Lower lobe of right lung (tissue), 2 donors: ENCODE measurements around the gene JCAD. TPM values are rescaled to one million over a fixed set of nuclear protein-coding genes. Genes with fewer than 3 reads are reported as not detected.
A peak's percentile ranks its signal among the peaks of the same experiment; 100 is the strongest.
"Not testable (repeated sequence)": the region's sequence is repeated elsewhere in the genome, so short reads cannot be mapped to it uniquely, and the experiment has no call there.

ENCODE experiments used
- ATAC-seq, 2 donors: fragments of 200-7000 bp; cut with Tn5 transposase; one replicate each; pipeline ENCODE4 v1.9.1; 2020 to 2022; ENCODE audit warnings: mild to moderate bottlenecking in 2 of 2, moderate library complexity in 2 of 2
- DNase-seq: peaks from one replicate; pipeline ENCODE4 v3.0.0-alpha.2; 2020
- H3K27ac ChIP-seq: fragments of 200-600 bp; one replicate; pipeline ENCODE4 v1.8.0; 2022
- H3K27me3 ChIP-seq: fragments of 200-600 bp; one replicate; pipeline ENCODE4 v1.8.0; 2022; ENCODE audit warnings: low read depth
- H3K36me3 ChIP-seq: fragments of 200-600 bp; one replicate; pipeline ENCODE4 v1.8.0; 2022; ENCODE audit warnings: mild to moderate bottlenecking
- H3K4me1 ChIP-seq: fragments of 200-600 bp; one replicate; pipeline ENCODE4 v1.8.0; 2022
- H3K4me3 ChIP-seq: fragments of 200-600 bp; one replicate; pipeline ENCODE4 v1.8.0; 2022; ENCODE audit warnings: mild to moderate bottlenecking
- H3K9me3 ChIP-seq: fragments of 200-600 bp; one replicate; pipeline ENCODE4 v1.8.0; 2022
- CTCF ChIP-seq: fragments of 200-600 bp; IDR thresholded peaks from one replicate; pipeline ENCODE4 v1.8.0; 2022; ENCODE audit warnings: antibody characterized with exemption, mild to moderate bottlenecking
- intact Hi-C: fragments of 100-400 bp; cut with DNase I; formaldehyde crosslinking; loops from one replicate; pipeline ENCODE4 v1.11.0; 2022
- total RNA-seq: library from RNA; stranded (reverse); fragmentation: NEBNext Ultra II Directional; extraction: Animal tissue kit (Norgen Biotek cat#: 25700); gene quantifications from one replicate; pipeline ENCODE4 v1.2.1, GENCODE V29; 2021
- donor health status: DM: no; HTN: yes; CAD: no; lungs with severe emphysema.

Gene JCAD
- total RNA-seq, 1 donor from 2014 or later: 101 TPM

GRCh38 chr10:30013757-30014156, 45.6 kb downstream of the JCAD start:
- no peak for DNase-seq

GRCh38 chr10:30011956-30012647, 47.3 kb downstream of the JCAD start:
- TF ChIP-seq CTCF: no peak
- Histone ChIP-seq H3K4me1 (peaks cover 22% of the 10 kb centered on the region), H3K4me3 (no peak overlapping the region), H3K27me3 (no peaks in the 10 kb centered on the region), H3K9me3 (no peaks in the 10 kb centered on the region), H3K27ac (peak overlapping the region; percentile 27), H3K36me3 (peaks cover 8% of the 10 kb centered on the region)
- intact Hi-C loops: no loop called here
- ATAC-seq (no peak), DNase-seq (no peak)

More at GRCh38 chr10:30013757-30014156, 45.6 kb downstream of the JCAD start:
- ATAC-seq: no peak
- Histone ChIP-seq H3K4me3 (no peak overlapping the region), H3K36me3 (peaks cover 17% of the 10 kb centered on the region), H3K27me3 (peaks cover 7% of the 10 kb centered on the region), H3K27ac (no peak overlapping the region), H3K4me1 (peaks cover 38% of the 10 kb centered on the region), H3K9me3 (no peaks in the 10 kb centered on the region)
- intact Hi-C loops: no loop called here
- TF ChIP-seq CTCF: no peak

- intact Hi-C loops: no loop called here
- no peak for DNase-seq
These were observed 48.0 kb downstream of the JCAD start for GRCh38 chr10:30011396-30011795.

GRCh38 chr10:30007406-30007805, 52.0 kb downstream of the JCAD start:
- DNase-seq: no peak
- no peak for TF ChIP-seq CTCF
- Histone ChIP-seq H3K36me3 (no peaks in the 10 kb centered on the region), H3K4me3 (no peak overlapping the region), H3K9me3 (no peaks in the 10 kb centered on the region), H3K27me3 (no peaks in the 10 kb centered on the region), H3K27ac (no peak overlapping the region), H3K4me1 (peaks cover 21% of the 10 kb centered on the region)
- intact Hi-C loops: no loop called here
- ATAC-seq: no peak

More at GRCh38 chr10:30011396-30011795, 48.0 kb downstream of the JCAD start:
- Histone ChIP-seq H3K27me3 (no peaks in the 10 kb centered on the region), H3K4me1 (peaks cover 24% of the 10 kb centered on the region), H3K36me3 (peaks cover 8% of the 10 kb centered on the region), H3K9me3 (no peaks in the 10 kb centered on the region), H3K4me3 (no peak overlapping the region), H3K27ac (no peak overlapping the region)
- ATAC-seq: peak; percentile 14 to 19
- no peak for TF ChIP-seq CTCF

GRCh38 chr10:30006410-30006809, 53.0 kb downstream of the JCAD start:
- TF ChIP-seq CTCF: no peak
- H3K4me1 ChIP-seq: peaks cover 23% of the 10 kb centered on the region

GRCh38 chr10:30005116-30005515, 54.3 kb downstream of the JCAD start:
- H3K27ac ChIP-seq, H3K9me3 ChIP-seq, DNase-seq, H3K36me3 ChIP-seq, ATAC-seq, intact Hi-C loops, H3K27me3 ChIP-seq, H3K4me3 ChIP-seq: not testable (repeated sequence)
- peaks cover 25% of the 10 kb centered on the region for H3K4me1 ChIP-seq

More at GRCh38 chr10:30006410-30006809, 53.0 kb downstream of the JCAD start:
- Histone ChIP-seq H3K27me3 (no peaks in the 10 kb centered on the region), H3K4me3 (no peak overlapping the region), H3K36me3 (no peaks in the 10 kb centered on the region), H3K9me3 (no peaks in the 10 kb centered on the region), H3K27ac (no peak overlapping the region)
- intact Hi-C loops: no loop called here
- DNase-seq (no peak), ATAC-seq (no peak)
